NCI-H774 (cell line): ENCODE data around the gene CBY3.
"Not testable (repeated sequence)": the region's sequence is repeated elsewhere in the genome, so short reads cannot be mapped to it uniquely, and the experiment has no call there.

Experiments
- DNase-seq: peaks from one replicate; lab custom pipeline; 2025; lab: John Stamatoyannopoulos, UW

The CBY3 gene

DNA sequence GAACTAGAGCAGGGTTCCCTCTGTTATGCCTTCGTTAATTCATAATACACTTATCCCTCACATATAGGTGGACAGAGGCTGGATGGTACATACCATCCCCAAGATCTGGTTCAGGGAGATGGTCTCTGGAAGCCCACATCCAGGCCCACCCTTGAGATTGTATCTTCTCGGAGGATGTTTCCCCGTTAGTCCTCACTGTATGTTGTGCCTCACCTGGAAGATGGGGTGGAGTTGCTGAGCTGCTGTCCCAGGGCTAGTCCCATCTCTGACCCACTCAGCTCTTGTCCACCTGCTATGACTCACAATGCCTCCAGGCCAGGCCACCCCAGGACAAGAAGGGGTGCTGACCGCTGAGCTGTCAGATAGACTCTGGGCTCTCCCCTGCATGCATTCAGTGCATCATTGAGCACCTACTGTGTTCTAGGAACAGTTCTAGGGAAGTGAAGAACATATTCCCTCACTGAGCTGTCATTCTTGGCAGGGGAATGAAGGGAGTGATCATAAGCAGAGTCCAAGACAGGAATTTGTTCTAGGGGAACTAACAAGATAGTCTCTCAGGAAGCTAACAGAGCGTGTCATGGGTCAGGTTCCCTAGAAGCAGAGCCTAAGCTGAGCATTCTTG is at the start of gene CBY3:
Gene CBY3, minus strand, starts transcription at position 255 of the 622 bp plus-strand sequence. Its CDS starts 116 bp downstream, at position 139.
- DNase-seq, result no peak

DNA sequence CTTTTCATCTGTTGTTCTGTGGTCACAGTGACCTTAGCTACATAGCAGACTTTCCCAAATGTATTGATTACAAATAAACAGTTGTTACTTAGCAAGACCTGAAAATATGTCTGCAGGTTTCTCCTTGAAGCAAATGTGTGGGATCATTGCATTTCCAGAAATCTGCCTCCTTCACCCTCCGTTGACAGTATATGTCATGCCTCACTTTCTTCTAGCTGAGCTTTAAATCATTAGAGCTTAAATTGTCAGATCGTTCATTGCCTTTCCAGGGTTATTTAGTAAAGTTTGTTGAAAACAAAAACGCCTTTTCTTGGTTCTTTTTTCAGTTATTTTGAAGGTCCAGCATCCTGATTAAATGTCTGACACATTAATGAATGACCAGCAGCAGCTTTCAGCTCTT is 49.5 kb upstream of the CBY3 start:
- DNase-seq, result no peak

DNA sequence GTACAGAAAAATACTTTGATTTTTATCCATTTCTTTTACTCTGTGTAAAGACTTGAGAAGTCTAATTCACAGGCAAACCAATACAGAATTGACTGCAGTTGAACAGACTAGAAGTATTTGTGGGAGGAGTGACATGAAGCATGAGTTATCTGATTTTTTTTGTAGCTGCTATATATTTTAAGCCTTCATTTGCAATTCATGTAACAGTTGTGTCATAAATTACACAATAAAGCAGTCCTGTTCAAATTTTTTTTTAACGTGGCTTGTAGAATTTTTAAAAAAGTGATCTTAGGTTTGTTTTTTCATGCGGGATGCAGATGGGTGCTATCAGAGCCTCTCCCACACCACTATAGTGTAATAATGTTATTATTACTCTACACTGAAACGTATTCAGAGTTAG is 48.9 kb upstream of the CBY3 start:
- no peak for DNase-seq

DNA sequence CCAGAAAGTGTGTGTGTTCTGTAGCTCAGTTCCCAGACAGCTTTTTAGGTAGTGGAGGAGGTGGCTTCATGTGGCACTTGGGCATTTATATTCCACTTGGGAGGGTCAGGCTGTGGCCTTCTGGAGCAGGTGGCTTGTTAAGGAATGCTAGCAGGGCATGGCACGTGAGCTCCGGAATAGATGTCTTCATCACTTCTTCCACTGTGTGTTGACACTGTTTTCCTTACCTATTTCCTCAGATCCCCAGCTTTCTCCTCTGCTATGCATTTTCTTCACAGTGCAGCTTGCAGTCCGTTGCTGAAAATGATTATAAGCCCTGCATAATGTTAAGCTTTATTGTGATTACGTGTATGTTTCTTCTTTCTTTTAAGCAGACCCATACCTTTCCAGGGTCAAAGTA is 48.5 kb upstream of the CBY3 start:
- no peak for DNase-seq

DNA sequence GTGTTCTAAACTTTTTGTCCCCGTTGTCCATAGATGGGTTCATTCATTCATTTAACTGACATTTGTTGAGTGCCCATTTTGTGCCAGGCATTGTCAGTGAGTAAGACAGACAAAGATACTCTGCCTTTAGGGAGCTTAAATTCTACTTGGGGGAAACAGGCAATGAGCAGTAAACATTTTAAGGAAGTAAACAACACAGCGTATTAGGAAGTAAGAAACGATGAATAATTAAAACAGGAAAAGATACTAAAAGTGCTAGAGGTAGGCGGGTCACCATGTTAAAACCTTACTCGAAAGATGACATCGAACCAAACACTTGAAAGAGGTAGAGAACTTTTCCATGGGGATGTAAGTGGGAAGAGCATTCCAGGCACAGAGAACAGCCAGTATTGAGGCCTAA is 46.3 kb upstream of the CBY3 start:
- DNase-seq, result no peak

DNA sequence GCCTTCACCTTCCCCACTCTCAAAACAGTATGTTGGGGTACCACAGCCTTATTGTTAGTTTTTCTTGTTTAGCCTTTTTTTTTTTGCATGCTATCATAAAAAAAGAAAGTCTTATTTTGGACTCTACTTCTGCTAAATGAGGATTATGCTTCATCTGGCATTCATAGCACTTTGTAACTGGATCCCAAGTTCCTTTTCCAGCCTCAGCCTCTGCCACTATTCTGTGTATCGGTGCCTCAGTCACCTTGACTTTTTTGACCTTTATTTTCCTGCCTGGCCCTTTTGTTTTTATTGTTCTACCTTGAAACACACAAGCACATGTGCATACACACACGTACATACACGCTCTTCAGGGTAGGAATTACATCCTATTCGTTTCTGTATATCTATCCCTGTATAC is 43.3 kb upstream of the CBY3 start:
- no peak for DNase-seq

DNA sequence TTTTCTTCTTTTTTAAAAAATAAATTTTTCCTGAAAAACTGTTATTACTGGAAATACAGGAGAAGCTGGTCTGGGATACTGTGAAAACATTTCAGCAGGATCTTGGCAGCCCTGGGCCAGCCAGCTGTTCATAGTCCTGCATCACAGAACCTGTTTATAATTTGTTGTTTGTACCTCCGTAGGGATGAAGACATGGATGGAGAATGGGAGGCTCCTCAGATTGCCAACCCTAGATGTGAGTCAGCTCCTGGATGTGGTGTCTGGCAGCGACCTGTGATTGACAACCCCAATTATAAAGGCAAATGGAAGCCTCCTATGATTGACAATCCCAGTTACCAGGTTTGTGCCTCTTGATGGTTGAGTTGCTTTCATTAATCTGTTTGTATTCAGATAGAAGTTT is 39.4 kb upstream of the CBY3 start:
- DNase-seq, result no peak

DNA sequence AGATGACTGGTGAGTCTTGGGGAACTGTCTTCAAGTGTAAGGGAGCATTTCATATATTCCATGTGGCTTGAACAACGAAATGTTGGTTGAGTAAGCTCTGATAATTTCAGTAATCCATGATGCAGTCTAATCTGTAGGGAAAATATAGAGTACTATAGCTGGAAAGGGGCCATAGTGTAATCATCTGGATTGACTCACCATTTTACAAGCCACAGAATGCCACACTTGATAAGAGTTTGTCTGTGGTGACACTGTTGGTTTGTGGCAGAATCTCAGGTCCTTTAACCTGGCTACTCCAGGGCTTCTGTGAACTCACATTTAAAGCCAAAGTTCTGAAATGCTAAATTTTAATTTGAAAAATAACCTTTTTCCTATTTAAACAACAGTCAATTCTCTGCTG is 35.5 kb upstream of the CBY3 start:
- DNase-seq, result no peak

DNA sequence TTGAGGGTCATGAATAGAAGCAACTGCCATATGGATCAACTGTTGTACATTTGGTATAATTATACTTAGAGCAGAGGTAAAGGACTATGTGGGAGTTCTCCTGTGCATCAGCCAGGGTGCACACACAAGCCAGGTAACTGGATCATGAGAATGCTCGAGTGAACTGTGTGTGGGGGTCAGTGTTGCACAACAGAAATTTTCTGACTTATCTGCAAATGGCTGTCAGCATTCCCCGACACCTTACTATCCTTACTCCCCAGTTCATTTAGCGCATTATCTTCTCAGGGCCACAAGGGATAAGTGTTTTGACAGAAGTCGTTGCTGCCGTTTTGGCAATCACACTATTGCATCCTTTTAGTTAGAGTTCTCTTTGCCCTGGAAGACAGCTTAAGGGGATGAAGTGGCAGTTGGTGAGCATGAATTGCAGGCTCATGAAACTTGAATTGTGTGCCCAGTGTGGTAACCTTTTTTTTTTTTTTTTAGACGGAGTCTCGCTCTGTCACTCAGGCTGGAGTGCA is 19.6 kb upstream of the CBY3 start:
- DNase-seq, result no peak

DNA sequence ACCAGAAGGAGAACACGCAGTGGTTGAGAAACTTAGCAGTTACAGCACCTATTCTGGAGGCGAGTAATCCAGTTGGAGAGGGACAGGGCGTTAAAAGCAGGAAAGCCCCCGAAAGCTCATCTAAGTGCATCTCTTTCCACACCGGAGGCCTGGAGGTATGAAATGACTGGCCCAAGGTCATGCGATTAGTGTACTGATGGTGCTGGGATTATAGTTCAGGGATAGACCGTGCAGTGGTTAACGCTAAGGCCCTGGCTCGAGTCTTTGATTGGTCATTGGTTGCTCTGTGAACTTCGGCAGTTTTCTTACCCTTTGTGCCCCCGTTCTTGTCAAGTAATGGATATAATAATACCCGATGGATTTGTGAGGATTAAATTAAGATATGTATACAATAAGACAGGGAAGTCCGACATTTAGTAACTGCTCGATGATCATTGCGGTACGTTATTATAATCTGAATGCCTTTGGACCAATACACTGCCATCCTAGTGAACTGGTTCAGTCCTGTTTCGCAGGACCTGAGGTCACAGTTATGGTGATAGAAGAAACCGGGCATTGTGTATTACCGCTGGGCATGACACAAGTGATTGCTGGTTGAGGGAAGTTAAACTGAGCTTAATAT is 18.9 kb upstream of the CBY3 start:
- DNase-seq, result no peak

DNA sequence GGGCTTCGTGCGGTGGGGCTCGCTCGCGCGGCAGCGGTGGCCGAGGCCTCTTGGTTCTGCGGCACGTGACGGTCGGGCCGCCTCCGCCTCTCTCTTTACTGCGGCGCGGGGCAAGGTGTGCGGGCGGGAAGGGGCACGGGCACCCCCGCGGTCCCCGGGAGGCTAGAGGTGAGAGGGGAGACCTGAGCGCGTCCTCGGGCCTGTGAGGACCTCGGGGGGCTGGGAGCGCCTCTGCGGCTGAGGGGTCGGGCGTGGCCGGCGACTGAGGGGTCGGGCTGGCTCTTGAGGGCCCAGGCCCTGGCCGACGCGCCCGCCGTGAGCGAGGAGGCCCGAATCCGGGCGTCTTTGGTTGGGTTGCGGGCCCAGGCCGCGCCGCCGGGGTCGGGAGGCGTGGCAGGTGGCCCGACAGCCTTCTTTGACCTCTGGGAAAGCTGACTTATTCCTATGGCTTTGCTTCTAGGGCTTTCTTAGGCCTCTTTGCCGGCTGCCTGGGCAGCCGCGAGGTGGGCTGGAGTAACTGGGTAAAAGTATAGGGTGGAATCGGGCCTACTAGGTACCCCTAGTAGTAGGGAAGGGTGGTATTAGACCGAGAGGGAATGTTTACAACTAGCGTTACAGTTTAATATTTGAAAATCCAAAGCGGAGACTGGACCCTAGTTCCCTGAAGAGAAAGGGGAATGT is 18.2 kb upstream of the CBY3 start, which contains the start of gene CANX:
Gene CANX, plus strand, starts transcription at position 33 of the 681 bp plus-strand sequence. CDS start 6,715 bp downstream, outside the sequence.
- DNase-seq, result no peak

DNA sequence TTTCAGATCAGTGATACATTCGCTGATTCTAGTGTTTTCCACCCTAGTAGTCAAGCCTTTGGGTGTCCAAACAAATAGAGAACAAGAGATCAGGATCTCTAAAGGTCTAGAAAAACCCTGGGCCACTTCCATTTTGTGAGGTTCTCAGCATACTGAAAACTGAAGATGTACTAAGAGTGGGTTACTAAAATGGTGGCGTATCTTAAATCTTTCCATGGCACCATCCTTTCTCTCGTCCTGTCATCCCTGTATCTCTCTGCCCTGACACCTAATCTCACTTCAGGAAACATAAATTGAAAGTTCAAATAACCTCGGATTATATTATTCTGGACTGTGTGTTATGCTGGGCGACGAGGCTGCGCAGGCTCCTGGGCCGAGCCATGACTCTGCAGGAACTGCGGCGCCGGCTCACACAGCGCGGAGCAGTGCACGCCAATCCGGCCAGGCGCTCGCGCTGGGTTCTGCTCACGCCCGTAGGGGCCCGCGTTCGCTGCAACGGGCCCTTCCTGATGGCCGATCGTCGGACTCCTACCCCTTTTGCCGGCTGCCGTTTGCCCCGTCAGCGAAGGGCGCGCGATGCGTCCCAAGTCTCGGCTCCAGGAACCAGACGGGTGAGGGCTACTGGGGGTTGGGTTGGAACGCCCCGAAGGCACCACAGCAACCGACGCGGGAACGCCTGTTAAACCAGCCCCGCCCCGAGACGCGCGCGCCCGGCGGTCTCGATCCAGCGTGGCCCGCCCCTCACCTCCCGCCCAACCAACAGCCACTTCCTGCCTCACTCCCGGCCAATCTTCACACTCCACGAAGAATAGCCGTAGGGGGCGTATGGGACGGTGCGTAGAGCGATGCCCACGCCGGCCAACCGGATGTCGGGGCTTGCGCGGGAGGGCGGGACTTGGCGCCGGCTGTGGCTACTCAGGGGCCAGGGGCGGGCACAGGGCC is 17.4 kb upstream of the CBY3 start:
- DNase-seq, result peak; percentile 98

DNA sequence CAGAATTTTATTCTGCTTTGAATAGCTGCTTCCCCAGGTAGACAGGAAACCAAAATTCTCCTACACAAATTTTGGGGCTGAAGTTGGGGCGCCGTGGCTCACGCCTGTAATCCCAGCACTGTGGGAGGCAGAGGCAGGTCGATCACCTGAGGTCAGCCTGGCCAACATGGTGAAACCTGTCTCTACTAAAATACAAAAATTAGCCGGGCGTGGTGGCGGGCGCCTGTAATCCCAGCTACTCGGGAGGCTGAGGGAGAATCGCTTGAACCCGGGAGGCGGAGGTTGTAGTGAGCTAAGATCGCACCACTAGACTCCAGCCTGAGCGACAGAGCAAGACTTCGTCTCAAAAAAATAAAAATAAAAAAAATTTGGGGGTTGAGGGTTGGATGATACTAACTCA is 16.7 kb upstream of the CBY3 start:
- not testable (repeated sequence) for DNase-seq

DNA sequence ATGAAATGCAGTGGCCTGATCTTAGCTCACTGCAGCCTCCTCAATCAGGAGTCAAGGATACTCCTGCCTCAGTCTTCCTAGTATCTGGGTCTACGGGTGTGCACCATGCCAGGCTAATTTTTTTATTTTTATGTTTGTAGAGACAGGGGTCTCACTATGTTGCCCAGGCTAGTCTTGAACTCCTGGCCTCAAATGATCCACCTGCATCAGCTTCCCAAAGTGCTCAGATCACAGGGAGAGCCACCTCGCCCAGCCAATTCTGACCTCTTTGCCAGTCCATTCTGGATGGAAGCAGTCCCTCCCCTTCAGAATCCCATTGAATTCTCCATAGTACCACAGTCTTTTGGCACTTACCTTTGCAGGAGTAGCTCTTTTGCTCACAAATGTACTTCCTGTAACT is 16.3 kb upstream of the CBY3 start:
- DNase-seq, result no peak

DNA sequence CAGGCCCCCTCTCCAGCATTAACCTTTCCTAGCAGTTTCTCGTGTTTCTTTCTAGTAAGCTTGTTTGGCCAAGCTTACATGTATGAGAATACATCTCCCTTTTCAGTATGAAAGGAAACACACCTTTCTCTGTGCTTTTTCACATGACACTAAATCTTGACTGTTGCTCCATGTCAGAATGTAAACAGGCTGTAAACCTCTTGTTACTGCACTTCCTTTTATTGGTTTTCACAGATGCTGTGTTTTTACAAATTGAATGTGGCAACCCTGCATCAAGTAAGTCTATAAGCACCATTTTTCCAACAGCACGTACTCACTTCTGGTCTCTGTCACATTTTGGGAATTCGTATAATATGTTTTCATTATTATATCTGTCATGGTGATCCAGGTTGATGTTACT is 15.8 kb upstream of the CBY3 start:
- no peak for DNase-seq

DNA sequence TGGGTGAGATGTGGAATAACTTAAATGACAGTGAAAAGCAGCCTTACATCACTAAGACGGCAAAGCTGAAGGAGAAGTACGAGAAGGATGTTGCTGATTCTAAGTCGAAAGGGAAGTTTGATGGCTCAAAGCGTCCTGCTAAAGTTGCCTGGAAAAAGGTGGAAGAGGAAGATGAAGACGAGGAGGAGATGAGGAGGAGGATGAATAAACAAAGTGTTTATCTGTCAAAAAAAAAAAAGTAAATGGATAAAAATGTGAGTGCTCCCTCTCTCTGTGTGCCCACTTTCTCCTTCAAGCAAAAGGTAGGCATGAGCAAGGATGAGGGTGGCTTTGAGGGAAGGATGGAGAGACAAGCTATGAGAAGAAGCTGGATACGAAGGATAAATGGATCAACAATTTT is 13.7 kb upstream of the CBY3 start:
- no peak for DNase-seq

DNA sequence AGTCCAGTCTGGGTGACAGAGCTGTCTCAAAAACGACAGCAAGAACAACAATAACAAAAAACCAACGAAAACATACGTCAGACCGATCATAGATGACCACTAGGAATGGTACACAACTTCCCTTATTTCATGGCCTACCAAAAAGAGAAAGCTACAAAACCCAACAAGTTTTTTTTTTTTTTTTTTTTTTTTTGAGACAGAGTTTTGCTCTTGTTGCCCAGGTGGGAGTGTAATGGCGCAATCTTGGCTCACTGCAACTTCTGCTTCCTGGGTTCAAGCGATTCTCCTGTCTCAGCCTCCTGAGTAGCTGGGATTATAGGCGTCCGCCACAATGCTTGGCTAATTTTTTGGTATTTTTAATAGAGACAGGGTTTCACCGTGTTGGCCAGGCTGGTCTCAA is 8.4 kb upstream of the CBY3 start:
- DNase-seq, result not testable (repeated sequence)

DNA sequence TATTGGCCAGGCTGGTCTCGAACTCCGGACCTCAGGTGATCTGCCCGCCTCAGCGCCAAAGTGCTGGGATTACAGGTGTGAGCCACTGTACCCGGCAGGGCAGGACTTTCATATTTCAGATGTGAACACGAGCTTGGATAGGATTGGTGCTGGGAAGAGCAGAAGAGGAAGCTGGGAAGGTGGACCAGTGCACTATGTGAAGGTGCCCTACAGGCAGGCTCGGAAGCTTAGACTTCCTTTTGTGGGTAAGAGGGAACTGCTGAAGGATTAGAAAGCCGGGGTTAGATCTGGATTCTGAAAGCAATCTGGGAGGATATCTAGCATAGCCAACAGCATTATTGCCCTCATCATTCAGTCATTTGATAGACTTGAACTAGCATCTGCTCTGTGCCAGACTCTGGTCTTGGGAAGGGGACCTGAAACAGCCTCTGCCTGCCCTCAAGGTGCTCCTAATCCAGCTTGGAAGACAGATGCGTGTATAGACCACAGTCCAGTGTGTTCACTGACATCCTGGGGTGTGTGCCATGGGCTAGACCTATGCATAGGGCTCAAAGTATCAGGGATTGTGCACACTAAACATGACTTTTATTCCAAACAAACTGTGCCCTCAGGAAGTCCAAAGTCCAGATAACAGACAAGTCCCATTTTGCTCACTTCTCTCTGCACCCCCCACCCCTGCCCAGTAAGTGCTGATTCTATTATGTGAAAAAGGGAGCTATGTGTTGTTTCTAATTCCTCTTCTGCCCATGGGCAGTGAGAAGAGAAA is 637 bp downstream of the CBY3 start:
- DNase-seq, result no peak

DNA sequence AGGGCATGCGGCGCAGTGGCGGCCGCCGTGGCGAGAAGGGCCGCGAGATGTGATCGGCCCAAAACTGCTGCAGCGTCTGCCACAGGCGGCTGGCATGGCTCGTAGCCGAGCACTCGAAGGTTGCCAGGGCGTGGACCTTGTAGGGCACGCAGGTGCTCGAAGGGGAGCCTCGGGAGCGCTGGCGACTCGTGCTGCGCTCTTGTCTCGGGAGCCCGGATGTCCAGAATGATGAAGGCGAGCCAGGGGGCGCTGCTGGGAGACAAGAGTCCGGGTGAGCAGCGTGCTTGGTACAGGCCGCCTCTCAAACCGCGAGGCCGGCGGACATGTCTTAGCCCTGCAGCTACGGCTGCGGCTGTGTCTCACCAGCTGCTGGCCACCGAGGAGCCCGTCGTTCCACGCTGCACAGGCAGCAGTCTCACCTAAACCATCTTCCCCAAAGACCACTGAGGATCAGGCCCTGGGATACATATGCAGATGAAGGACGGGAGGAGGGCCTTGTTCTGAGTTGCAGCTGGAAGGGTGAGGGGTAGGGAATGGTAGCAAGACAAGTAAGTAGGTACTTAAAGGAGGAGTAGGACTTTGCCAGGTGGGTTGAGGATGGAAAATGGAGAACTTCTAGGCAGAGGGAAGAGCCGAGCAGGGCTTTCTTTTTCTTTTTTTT is 1.7 kb downstream of the CBY3 start:
- DNase-seq, result peak; percentile 66

DNA sequence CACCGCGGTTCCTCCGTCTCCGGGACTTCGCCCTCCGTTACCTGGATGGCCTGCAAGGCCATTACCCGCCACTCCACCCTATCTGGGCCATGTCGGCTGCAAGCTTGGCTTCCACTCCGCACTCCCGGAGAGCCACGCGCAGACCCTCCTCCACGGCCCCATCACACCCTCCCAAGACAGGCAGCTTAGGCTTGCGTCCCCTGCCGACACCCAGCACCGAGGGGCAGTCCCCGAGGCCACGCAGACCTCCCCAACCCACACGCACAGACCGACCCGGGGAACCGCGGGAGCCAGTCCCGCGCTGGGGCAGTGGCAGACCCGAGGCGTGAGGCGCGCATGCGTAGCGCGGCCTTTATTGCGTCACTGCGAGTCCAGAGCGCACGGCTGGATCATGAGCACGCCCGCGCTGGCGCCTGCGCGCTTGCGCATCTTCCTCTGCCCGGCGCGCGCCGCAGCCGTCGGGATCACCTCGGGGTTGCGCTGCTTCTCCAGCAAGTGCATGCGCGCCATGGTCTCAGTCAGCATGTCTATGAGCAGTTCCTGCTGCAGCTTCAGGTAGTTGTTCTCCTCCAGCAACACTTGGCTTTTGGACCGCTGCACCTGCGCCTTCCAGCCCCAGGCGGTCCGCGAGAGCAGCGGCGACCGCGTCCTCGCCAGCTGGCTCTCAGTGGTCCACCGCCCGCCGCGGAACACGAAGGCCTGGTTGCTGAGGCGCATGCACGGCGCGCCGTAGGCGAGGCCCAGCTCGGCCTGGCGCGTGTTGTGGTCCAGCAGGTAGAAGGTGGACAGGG is 2.4 kb downstream of the CBY3 start:
- peak; percentile 94 for DNase-seq
